GM12891 (cell line): ENCODE measurements around the gene ID2.

Experiments used
- POLR2A ChIP-seq: IDR thresholded peaks from 2 replicates; pipeline ENCODE4 v1.6.1; 2011; ENCODE audit warnings: low read depth, low read length, control low read depth
- POLR2AphosphoS5 ChIP-seq: IDR thresholded peaks from 2 replicates; pipeline ENCODE4 v1.6.1; 2011; ENCODE audit warnings: low read depth, low read length, control low read depth
- SPI1 ChIP-seq: IDR thresholded peaks from 2 replicates; pipeline ENCODE4 v1.6.1; 2011; ENCODE audit warnings: low read depth, low read length, control low read depth

GRCh38 chr2:8697190-8697589, 15.3 kb downstream of the ID2 start:
- TF ChIP-seq SPI1 (no peak), POLR2A (no peak), POLR2AphosphoS5 (no peak)
